K562 (cell line): ENCODE data around the gene DTX4. TPM values are rescaled to one million over a fixed set of nuclear protein-coding genes. Genes with fewer than 3 reads are reported as not detected.

ENCODE experiments used
- ATAC-seq: fragments of 200-7000 bp; cut with Tn5 transposase; 3 replicates; pipeline ENCODE4 v1.9.1; 2020; ENCODE audit warnings: moderate library complexity
- BruUV-seq: library from RNA; stranded (reverse); fragments of 400-500 nt; replicated peaks from 2 replicates; lab custom pipeline; 2021; lab: Mats Ljungman, UMichigan
- CTCF ChIA-PET: fragments of 300-600 bp; formaldehyde crosslinking; extraction: SDS; loops from one replicate; lab custom pipeline; 2021; ENCODE audit warnings: low intra/inter-chr PET ratio; lab: Yijun Ruan, JAX
- POLR2A ChIA-PET: fragments of 300-600, 350-650 bp; sonication (Branson Sonifier 250); formaldehyde crosslinking; extraction: SDS; loops from one replicate; lab custom pipeline; 2021; ENCODE audit warnings: antibody characterized with exemption, inconsistent platforms; lab: Yijun Ruan, JAX
- DNase-seq, 4 experiments: peaks; one replicate each; pipeline versions ENCODE4 v3.0.0 to v3.0.0-alpha.2; 2011 to 2018; ENCODE audit warnings: low spot score in 3 of 4, mixed read lengths in 3 of 4; ENCODE audit errors: extremely low read depth in 1 of 4
- FAIRE-seq: peaks from 2 replicates; lab custom pipeline; 2011; peaks lifted over from hg19 to GRCh38; lab: Jason Lieb, UNC
- H2AFZ ChIP-seq: 2 replicates; pipeline ENCODE4 v1.6.0; 2011; ENCODE audit warnings: low read depth, low read length, control low read depth, inconsistent platforms
- H3K27ac ChIP-seq: fragments of 200-600 bp; 3 replicates; pipeline ENCODE4 v1.8.0; 2011; ENCODE audit warnings: low read depth, mild to moderate bottlenecking, control low read depth, inconsistent platforms, low read length, moderate library complexity, mixed read lengths; ENCODE audit errors: extremely low read depth
- H3K27me3 ChIP-seq, 2 experiments: fragments of 300-600 bp in 1 of 2; 2 replicates in 1 of 2; 3 replicates in 1 of 2; pipeline versions ENCODE4 v1.6.0 to v1.8.0; 2011; ENCODE audit warnings: inconsistent platforms in 2 of 2, low read length in 2 of 2, mild to moderate bottlenecking in 1 of 2, mixed read lengths in 1 of 2, moderate library complexity in 1 of 2; ENCODE audit not compliant: control insufficient read depth in 2 of 2, insufficient read depth in 2 of 2
- H3K36me3 ChIP-seq: fragments of 300-600 bp; 3 replicates; pipeline ENCODE4 v1.8.0; 2011; ENCODE audit warnings: mild to moderate bottlenecking, low read length, inconsistent platforms; ENCODE audit not compliant: control insufficient read depth, insufficient read depth
- H3K4me1 ChIP-seq, 2 experiments: fragments of 200-600 bp in 1 of 2; replicated peaks in 1 of 2; 2 replicates in 1 of 2; 3 replicates in 1 of 2; pipeline versions ENCODE4 v1.5.1 to v1.8.0; 2011; ENCODE audit warnings: inconsistent platforms in 2 of 2, low read length in 2 of 2, mild to moderate bottlenecking in 1 of 2, mixed read lengths in 1 of 2, moderate library complexity in 1 of 2; ENCODE audit not compliant: control insufficient read depth in 2 of 2, insufficient read depth in 2 of 2
- H3K4me2 ChIP-seq: 2 replicates; pipeline ENCODE4 v1.6.1; 2011; ENCODE audit warnings: low read length, control low read depth, inconsistent platforms, mixed read lengths; ENCODE audit not compliant: insufficient read depth
- H3K4me3 ChIP-seq: fragments of 200-600 bp; sonication (generic), shearing (Covaris generic); 2 replicates; pipeline ENCODE4 v1.5.1; 2016; ENCODE audit warnings: control low read depth, inconsistent platforms
- H3K79me2 ChIP-seq: fragments of 200-600 bp; 3 replicates; pipeline ENCODE4 v1.8.0; 2011; ENCODE audit warnings: low read length, inconsistent platforms; ENCODE audit not compliant: control insufficient read depth, insufficient read depth
- H3K9ac ChIP-seq, 2 experiments: 2 replicates each; pipeline versions ENCODE4 v1.6.0 to v1.6.1; 2011; ENCODE audit warnings: low read depth in 2 of 2, low read length in 2 of 2, control low read depth in 1 of 2, inconsistent platforms in 1 of 2, mild to moderate bottlenecking in 1 of 2, mixed read lengths in 1 of 2; ENCODE audit not compliant: insufficient read depth in 1 of 2
- H3K9me1 ChIP-seq: one replicate; pipeline ENCODE4 v1.6.0; 2011; ENCODE audit warnings: inconsistent platforms, mild to moderate bottlenecking, low read length, moderate library complexity; ENCODE audit not compliant: control insufficient read depth, insufficient read depth
- H3K9me3 ChIP-seq: replicated peaks from 2 replicates; pipeline ENCODE4 v1.5.1; 2011; ENCODE audit warnings: low read depth, low read length, inconsistent platforms; ENCODE audit not compliant: control insufficient read depth, insufficient read depth
- H4K20me1 ChIP-seq: replicated peaks from 2 replicates; pipeline ENCODE4 v1.6.1; 2011; ENCODE audit warnings: low read length, inconsistent platforms, mixed read lengths; ENCODE audit not compliant: control insufficient read depth, insufficient read depth
- FOXJ3 ChIP-seq: sonication (generic); formaldehyde crosslinking; IDR thresholded peaks from 2 replicates; pipeline ENCODE4 v1.4.0; 2020; ENCODE audit warnings: mild to moderate bottlenecking, missing genetic modification reagents
- NR2C2 ChIP-seq, 2 experiments: fragments of 200-800 bp in 1 of 2; sonication (Bioruptor generic) in 1 of 2; sonication (generic) in 1 of 2; formaldehyde crosslinking in 1 of 2; IDR thresholded peaks; 2 replicates each; pipeline versions ENCODE4 v1.6.1 to v1.8.0; 2016 to 2022; ENCODE audit warnings: mild to moderate bottlenecking in 1 of 2, missing compliant biosample characterization in 1 of 2, missing genetic modification characterization in 1 of 2, missing genetic modification reagents in 1 of 2
- PRDM10 ChIP-seq: fragments of 450-650 bp; IDR thresholded peaks from 2 replicates; pipeline ENCODE4 v1.6.1; 2018; ENCODE audit not compliant: partially characterized antibody
- ZEB2 ChIP-seq: fragments of 450-650 bp; IDR thresholded peaks from 2 replicates; pipeline ENCODE4 v1.6.1; 2016
- ZNF3 ChIP-seq: fragments of 250-450 bp; sonication (Bioruptor Pico); IDR thresholded peaks from 2 replicates; pipeline ENCODE4 v1.5.0; 2021; ENCODE audit warnings: mild to moderate bottlenecking, moderate library complexity
- ZNF445 ChIP-seq: fragments of 250-450 bp; sonication (Bioruptor Pico); IDR thresholded peaks from 2 replicates; pipeline ENCODE4 v1.4.0; 2020; ENCODE audit warnings: low read depth, mild to moderate bottlenecking, moderate library complexity
- WGBS: fragments of 100-300 bp; shearing (Covaris generic); methylation state at CpG from one replicate; pipeline ENCODE4 v1.1.6; 2016; ENCODE audit warnings: low coverage, mixed read lengths; ENCODE audit not compliant: insufficient coverage; ENCODE audit errors: missing lambda C conversion rate; 5-methylcytosine and 5-hydroxymethylcytosine counted together
- in situ Hi-C: fragments of 300-500 bp; cut with MboI; formaldehyde crosslinking; loops from 4 replicates; pipeline ENCODE4 v1.15.0; 2018; ENCODE audit warnings: inconsistent platforms, mixed read lengths
- intact Hi-C: fragments of 100-400 bp; cut with micrococcal nuclease; formaldehyde crosslinking; loops from 2 replicates; pipeline ENCODE4 v1.14.2; 2022
- polyA plus RNA-seq, 8 experiments: library from polyadenylated mRNA; depleted of rRNA in 4 of 8; stranded (reverse) in 5 of 8; unstranded in 3 of 8; fragments of >200 nt; fragmentation: Nextera tagmentation in 2 of 8; fragmentation: Illumina TruSeq in 1 of 8; extraction: Ambion mirVana in 2 of 8; extraction: Trizol in 1 of 8; gene quantifications; 2 replicates each; pipeline versions ENCODE4 v1.2.1 to v1.2.3, GENCODE V29; 2011 to 2014; ENCODE audit warnings: inconsistent platforms in 1 of 8, missing spikeins in 1 of 8
- total RNA-seq, 7 experiments: library from RNA; depleted of rRNA in 6 of 7; stranded (reverse); fragments of >200 nt in 6 of 7; fragmentation: Illumina TruSeq in 2 of 7; extraction: Trizol in 2 of 7; gene quantifications; 2 replicates each; pipeline versions ENCODE4 v1.2.1 to v1.2.3, GENCODE V29; 2011 to 2021; ENCODE audit warnings: low replicate concordance in 1 of 7
- TF ChIP-seq, protein P1 (sequence below): fragments of 450-650 bp; IDR thresholded peaks from 2 replicates; pipeline ENCODE4 v1.6.1; 2016; ENCODE audit warnings: antibody characterized with exemption
- TF ChIP-seq, protein P2 (sequence below): IDR thresholded peaks from 2 replicates; pipeline ENCODE4 v1.6.1; 2016; ENCODE audit warnings: missing genetic modification characterization, missing compliant biosample characterization

The DTX4 gene
- total and polyA plus RNA-seq, 9 of the 15 experiments (the other 6 are each of a cell fraction or from before 2014, with no cell fraction given), result 0.03 to 0.47 (median 0.04) TPM; not detected in 4

GRCh38 chr11:59224351-59224928 is 52.5 kb downstream of the DTX4 start:
- BruUV-seq, result no TSS peak
- H2AFZ ChIP-seq, result no peak overlapping the region; the same call in 1 of the 2 replicates
- no peaks in the 10 kb centered on the region for H3K9me3 ChIP-seq
- no peaks in the 10 kb centered on the region for H3K36me3 ChIP-seq
- no peak overlapping the region for H3K4me2 ChIP-seq
- no peaks in the 10 kb centered on the region for H3K4me1 ChIP-seq
- H3K9ac ChIP-seq, result no peak overlapping the region
- ChIA-PET CTCF (no interaction called here), POLR2A (interaction anchor here (0.7 kb wide), 1 partner anchor 36 kb away, joined by 3 read pairs; no protein-coding TSS in a partner anchor)
- intact Hi-C loops (no loop called here), in situ Hi-C loops (no loop called here)
- no peak for ATAC-seq
- H3K9me1 ChIP-seq, result no peaks in the 10 kb centered on the region
- no peak for TF ChIP-seq NR2C2 (CRISPR knock-in tag; IDR thresholded peaks at IDR 0.05)
- 0 out of 2 replicates have a peak, but pooled peaks have one; percentile 31 for TF ChIP-seq NR2C2 (tag; IDR thresholded peaks at IDR 0.05)
- no peak for TF ChIP-seq ZNF3 (CRISPR knock-in tag)
- no peaks in the 10 kb centered on the region for H3K79me2 ChIP-seq
- no peaks in the 10 kb centered on the region for H3K27me3 ChIP-seq
- FAIRE-seq, result no peak
- H3K4me3 ChIP-seq, result no peak overlapping the region
- 0% methylated on average over 4 of the region's 4 CpGs for WGBS
- no peaks in the 10 kb centered on the region for H4K20me1 ChIP-seq
- DNase-seq, result no peak
- H3K27ac ChIP-seq, result no peak overlapping the region

DNA sequence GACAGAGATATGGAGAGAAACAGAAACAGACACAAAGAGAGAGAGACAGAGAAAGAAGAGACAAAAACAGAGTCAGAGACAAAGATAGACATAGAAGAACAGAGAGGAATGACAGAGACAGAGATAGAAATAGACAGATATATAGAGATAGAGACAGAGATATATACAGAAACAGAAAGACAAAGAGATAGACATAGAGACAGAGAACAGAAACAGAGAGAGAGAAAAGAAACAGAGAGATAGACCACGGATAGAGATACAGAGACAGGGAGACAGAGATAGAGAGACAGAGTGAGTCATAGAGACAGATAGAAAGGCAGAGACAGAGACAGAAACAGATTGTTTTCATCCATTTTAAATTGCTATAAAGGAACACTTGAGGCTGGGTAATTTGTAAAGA is 53.1 kb downstream of the DTX4 start:
- no peaks in the 10 kb centered on the region for H3K4me1 ChIP-seq
- ATAC-seq (no peak), FAIRE-seq (peak; percentile 57), DNase-seq (no peak)
- no peak overlapping the region for H3K4me3 ChIP-seq
- H3K27ac ChIP-seq, result no peak overlapping the region
- 0% methylated on average over 1 of the region's 1 CpG for WGBS
- no peaks in the 10 kb centered on the region for H3K27me3 ChIP-seq
- H3K9me1 ChIP-seq, result no peaks in the 10 kb centered on the region
- ChIA-PET CTCF (no interaction called here), POLR2A (no interaction called here)
- no peak overlapping the region for H3K9ac ChIP-seq
- H4K20me1 ChIP-seq, result no peaks in the 10 kb centered on the region
- in situ Hi-C loops, result no loop called here
- no peaks in the 10 kb centered on the region for H3K36me3 ChIP-seq
- H3K9me3 ChIP-seq, result no peaks in the 10 kb centered on the region
- no TSS peak for BruUV-seq
- no peaks in the 10 kb centered on the region for H3K79me2 ChIP-seq
- no peak overlapping the region for H3K4me2 ChIP-seq
- intact Hi-C loops, result no loop called here
- TF ChIP-seq ZEB2 (no peak), FOXJ3 (no peak), PRDM10 (no peak), ZNF445 (CRISPR knock-in tag) (no peak)
- TF ChIP-seq, protein P1, sequence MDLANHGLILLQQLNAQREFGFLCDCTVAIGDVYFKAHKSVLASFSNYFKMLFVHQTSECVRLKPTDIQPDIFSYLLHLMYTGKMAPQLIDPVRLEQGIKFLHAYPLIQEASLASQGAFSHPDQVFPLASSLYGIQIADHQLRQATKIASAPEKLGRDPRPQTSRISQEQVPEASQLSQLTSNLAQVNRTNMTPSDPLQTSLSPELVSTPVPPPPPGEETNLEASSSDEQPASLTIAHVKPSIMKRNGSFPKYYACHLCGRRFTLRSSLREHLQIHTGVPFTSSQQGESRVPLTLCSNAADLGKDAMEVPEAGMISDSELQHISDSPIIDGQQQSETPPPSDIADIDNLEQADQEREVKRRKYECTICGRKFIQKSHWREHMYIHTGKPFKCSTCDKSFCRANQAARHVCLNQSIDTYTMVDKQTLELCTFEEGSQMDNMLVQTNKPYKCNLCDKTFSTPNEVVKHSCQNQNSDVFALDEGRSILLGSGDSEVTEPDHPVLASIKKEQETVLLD, result no peak
- TF ChIP-seq, protein P2, sequence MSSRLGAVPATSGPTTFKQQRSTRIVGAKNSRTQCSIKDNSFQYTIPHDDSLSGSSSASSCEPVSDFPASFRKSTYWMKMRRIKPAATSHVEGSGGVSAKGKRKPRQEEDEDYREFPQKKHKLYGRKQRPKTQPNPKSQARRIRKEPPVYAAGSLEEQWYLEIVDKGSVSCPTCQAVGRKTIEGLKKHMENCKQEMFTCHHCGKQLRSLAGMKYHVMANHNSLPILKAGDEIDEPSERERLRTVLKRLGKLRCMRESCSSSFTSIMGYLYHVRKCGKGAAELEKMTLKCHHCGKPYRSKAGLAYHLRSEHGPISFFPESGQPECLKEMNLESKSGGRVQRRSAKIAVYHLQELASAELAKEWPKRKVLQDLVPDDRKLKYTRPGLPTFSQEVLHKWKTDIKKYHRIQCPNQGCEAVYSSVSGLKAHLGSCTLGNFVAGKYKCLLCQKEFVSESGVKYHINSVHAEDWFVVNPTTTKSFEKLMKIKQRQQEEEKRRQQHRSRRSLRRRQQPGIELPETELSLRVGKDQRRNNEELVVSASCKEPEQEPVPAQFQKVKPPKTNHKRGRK (tag), result peak; percentile 50
- H2AFZ ChIP-seq, result no peak overlapping the region
